SJCRH30 (cell line): Measurements from ENCODE around the gene CLVS2. TPM values are rescaled to one million over a fixed set of nuclear protein-coding genes. Genes with fewer than 3 reads are reported as not detected.

ENCODE experiments used
- DNase-seq, 2 experiments: peaks; one replicate each; pipeline ENCODE4 v3.0.0-alpha.2; 2015 to 2020
- H3K27ac ChIP-seq: fragments of 250-450 bp; sonication (Bioruptor Pico); 2 replicates; pipeline ENCODE4 v1.5.1; 2020; ENCODE audit warnings: mild to moderate bottlenecking, moderate library complexity
- H3K27me3 ChIP-seq: fragments of 250-450 bp; sonication (Bioruptor Pico); 2 replicates; pipeline ENCODE4 v1.5.1; 2020; ENCODE audit warnings: mild to moderate bottlenecking, moderate library complexity
- H3K36me3 ChIP-seq: fragments of 250-450 bp; sonication (Bioruptor Pico); 2 replicates; pipeline ENCODE4 v1.5.1; 2020; ENCODE audit warnings: mild to moderate bottlenecking, moderate library complexity
- H3K4me1 ChIP-seq: fragments of 250-450 bp; sonication (Bioruptor Pico); 2 replicates; pipeline ENCODE4 v1.5.1; 2020; ENCODE audit warnings: mild to moderate bottlenecking, moderate library complexity
- H3K4me3 ChIP-seq: fragments of 250-450 bp; sonication (Bioruptor Pico); 2 replicates; pipeline ENCODE4 v1.5.1; 2020; ENCODE audit warnings: mild to moderate bottlenecking, moderate library complexity
- H3K9me3 ChIP-seq: fragments of 250-450 bp; sonication (Bioruptor Pico); replicated peaks from 2 replicates; pipeline ENCODE4 v1.5.1; 2020; ENCODE audit warnings: mild to moderate bottlenecking, moderate library complexity
- total RNA-seq: library from RNA; depleted of rRNA; stranded (reverse); fragments of >200 nt; shearing (Covaris generic); gene quantifications from 2 replicates; pipeline ENCODE4 v1.2.3, GENCODE V29; 2014

Gene CLVS2
- total RNA-seq, 1 experiment from 2014 or later: not detected

DNA sequence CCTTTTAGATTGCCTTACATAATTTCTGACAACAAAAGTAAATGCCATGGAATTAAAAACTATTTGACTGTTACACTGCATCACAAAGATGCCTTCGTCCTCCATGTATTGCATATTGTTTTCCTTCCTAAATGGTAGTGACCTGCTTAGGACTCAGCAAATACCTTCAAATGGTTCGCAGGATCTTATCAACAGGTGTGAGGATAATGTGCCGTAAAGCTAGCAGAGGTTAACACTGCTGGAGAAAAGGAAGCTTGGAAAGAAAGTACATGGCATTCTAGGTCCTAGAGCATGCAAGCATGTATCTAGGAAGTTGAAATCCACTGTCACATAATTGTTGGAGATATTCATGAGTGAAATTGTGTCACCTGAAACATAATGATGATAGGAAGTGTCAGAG lies 5.5 kb downstream of the CLVS2 start:
- Histone ChIP-seq H3K4me1 (no peaks in the 10 kb centered on the region), H3K27ac (no peak overlapping the region), H3K9me3 (no peaks in the 10 kb centered on the region), H3K27me3 (no peaks in the 10 kb centered on the region), H3K4me3 (no peak overlapping the region), H3K36me3 (no peaks in the 10 kb centered on the region)
- no peak for DNase-seq

DNA sequence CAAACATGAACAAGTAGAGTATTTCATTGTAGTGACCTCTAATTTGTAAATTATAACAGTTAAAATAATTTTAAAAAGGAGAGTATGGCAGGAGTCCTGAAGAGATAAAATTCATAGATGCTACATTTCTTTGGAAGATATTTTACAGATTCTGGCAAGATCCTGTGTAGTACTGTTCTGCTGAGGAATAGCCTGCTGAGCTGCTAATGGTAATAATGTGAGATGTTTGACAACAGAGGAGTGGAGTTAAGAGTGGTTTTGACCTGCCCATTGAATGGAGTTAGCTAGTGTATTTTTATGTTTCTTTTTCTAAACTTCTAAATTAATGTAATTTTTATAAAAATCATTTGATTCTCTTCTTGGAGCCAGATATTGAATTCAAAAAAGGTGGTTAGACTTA lies 11.8 kb downstream of the CLVS2 start:
- H3K27me3 ChIP-seq: no peaks in the 10 kb centered on the region
- DNase-seq: no peak
- H3K27ac ChIP-seq: no peak overlapping the region
- no peak overlapping the region for H3K4me3 ChIP-seq
- no peaks in the 10 kb centered on the region for H3K36me3 ChIP-seq
- H3K4me1 ChIP-seq: no peaks in the 10 kb centered on the region
- H3K9me3 ChIP-seq: no peaks in the 10 kb centered on the region

DNA sequence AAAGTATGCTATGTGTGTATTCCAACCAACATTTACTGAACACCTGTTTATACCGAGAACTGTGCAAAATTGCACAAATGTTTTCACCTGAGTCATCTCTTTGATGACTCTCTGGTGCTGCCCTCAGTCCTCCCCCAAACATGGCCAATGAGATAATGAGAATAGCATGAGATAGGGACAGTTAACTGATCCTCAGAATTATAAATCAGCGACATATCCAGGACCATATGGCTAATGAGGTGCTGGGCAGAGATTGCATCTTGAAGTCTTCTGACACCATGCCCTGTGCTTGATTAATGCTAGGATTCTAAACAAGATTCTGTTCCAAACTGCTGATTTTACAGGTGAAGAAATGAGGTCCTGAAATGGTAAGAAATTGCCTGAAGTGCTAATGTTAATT lies 13.0 kb downstream of the CLVS2 start:
- Histone ChIP-seq H3K4me3 (no peak overlapping the region), H3K4me1 (no peaks in the 10 kb centered on the region), H3K36me3 (no peaks in the 10 kb centered on the region), H3K9me3 (no peaks in the 10 kb centered on the region), H3K27ac (no peak overlapping the region), H3K27me3 (no peaks in the 10 kb centered on the region)
- no peak for DNase-seq

DNA sequence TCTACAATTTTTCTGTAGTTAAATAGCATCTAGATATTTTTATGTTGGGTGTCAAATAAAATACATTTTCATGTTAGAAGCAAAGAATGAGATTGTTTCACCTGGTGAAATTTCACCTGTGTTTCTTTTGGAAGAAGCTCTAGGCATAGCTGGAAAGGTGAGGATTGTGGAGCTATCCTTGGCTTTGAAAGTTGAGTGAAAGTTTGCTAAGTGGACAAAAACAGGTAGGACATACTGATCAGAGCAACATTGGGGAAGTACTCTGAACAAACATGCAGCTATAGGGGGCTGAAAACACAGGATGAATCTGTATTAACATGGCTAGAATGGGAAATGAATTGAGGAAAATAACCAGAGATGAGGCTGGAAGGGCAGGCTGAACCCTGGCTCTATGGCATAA lies 18.8 kb downstream of the CLVS2 start:
- Histone ChIP-seq H3K27me3 (no peaks in the 10 kb centered on the region), H3K4me3 (no peak overlapping the region), H3K4me1 (no peaks in the 10 kb centered on the region), H3K36me3 (no peaks in the 10 kb centered on the region), H3K9me3 (no peaks in the 10 kb centered on the region), H3K27ac (no peak overlapping the region)
- DNase-seq: no peak

DNA sequence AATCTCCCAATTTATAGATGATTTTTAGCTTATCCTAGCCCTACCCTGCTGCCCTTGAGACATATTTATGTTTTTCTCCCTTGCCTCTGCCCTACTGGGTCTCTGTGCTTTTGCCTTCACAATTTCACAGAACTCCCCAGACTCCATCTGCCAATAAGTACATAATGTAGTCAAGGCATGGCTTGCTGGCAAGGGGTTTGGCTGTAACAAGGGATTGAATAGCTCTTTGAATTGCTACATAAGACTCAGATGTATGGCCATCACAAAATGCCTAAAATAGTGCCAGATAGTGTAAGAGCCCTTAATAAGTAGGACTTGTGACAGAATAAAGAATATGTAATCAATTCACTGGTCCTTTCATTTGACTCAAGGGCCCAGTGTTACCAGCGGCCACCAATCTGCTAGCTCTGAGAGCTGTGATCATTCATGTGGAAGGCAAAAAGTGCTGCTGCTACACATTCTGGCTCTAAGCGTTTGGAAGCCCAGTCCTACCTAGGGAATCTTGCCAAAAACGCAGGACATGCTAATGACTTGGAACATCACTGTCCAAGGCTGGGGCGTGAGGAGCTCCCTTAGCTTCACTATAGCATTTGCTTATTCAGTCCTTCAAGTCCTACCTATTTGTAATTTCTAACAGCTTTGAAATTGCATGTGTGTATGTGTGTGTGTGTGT lies 20.5 kb downstream of the CLVS2 start:
- Histone ChIP-seq H3K27me3 (no peaks in the 10 kb centered on the region), H3K4me3 (no peak overlapping the region), H3K27ac (no peak overlapping the region), H3K4me1 (no peaks in the 10 kb centered on the region), H3K9me3 (no peaks in the 10 kb centered on the region), H3K36me3 (no peaks in the 10 kb centered on the region)
- DNase-seq: no peak

DNA sequence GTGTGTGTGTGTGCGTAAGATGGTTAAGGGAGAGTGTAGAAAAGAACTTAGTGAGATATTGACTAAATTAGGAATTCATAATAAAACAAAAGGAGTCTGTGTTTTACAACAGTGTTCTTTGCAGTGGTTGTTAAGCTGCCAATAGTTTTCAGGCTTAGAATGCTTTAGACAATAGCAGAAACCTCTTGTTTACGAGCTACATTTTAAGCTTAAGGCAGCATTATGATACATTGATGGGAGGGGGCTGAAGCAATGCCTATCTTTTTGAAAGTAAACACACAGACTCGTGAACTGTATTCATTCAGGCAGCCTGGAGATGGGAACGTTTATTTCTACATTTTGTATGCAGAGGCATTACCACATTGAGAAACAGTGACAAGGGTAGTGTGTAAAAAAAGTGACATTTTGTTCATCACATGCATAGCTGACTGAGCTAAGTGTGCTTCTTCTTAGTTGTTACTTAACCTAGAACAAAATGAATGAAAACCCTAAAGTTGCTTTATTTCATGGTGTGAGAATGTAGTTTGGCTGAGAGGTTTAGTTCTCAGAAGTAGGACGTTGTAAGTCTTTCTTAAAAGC lies 21.2 kb downstream of the CLVS2 start:
- no peak overlapping the region for H3K4me3 ChIP-seq
- no peaks in the 10 kb centered on the region for H3K9me3 ChIP-seq
- no peaks in the 10 kb centered on the region for H3K4me1 ChIP-seq
- H3K27me3 ChIP-seq: no peaks in the 10 kb centered on the region
- H3K36me3 ChIP-seq: no peaks in the 10 kb centered on the region
- no peak for DNase-seq
- H3K27ac ChIP-seq: no peak overlapping the region

DNA sequence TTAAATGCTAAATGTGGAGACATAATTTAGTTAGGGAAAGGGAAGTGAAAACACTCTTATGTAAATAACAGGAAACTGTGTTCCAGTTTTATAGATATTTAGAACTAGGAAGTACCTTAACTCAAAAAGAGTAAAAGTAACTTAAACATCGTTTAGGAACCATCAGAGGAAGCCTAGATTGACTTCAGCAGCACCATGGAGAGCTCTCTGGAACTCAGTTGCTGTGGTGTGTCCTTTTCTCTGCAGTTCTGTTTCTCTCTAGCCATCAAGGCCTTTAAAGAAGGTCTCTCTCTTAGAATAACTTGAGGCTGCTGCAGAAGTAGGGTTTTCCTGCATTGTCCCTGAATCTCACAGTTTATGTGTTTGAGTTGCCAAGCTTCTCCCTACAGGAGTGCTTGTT lies 26.9 kb downstream of the CLVS2 start:
- H3K27ac ChIP-seq: no peak overlapping the region
- no peaks in the 10 kb centered on the region for H3K36me3 ChIP-seq
- no peak overlapping the region for H3K4me3 ChIP-seq
- H3K9me3 ChIP-seq: no peaks in the 10 kb centered on the region
- H3K27me3 ChIP-seq: no peaks in the 10 kb centered on the region
- peak; percentile 7 to 46 for DNase-seq
- H3K4me1 ChIP-seq: no peaks in the 10 kb centered on the region

DNA sequence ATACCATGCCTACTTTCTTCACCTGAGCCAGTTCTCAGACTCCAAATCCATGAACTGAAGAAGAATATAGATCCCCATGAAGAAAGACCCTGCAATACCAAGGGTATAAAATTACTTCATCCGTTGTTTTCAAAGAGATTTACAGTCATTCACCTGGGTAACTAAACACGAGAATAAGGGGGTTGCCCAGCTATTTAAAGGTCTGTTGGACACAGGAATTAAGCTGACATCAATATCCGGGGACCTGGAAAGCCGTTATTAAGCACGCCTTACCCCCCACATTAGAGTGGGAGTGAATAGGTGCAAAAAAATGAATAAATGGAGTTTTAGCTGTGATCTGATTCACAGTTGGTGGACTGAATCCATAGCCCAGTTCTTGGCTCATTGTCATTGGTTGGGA lies 28.9 kb downstream of the CLVS2 start:
- Histone ChIP-seq H3K36me3 (no peaks in the 10 kb centered on the region), H3K27me3 (no peaks in the 10 kb centered on the region), H3K4me3 (no peak overlapping the region), H3K4me1 (no peaks in the 10 kb centered on the region), H3K9me3 (no peaks in the 10 kb centered on the region), H3K27ac (no peak overlapping the region)
- DNase-seq: no peak

DNA sequence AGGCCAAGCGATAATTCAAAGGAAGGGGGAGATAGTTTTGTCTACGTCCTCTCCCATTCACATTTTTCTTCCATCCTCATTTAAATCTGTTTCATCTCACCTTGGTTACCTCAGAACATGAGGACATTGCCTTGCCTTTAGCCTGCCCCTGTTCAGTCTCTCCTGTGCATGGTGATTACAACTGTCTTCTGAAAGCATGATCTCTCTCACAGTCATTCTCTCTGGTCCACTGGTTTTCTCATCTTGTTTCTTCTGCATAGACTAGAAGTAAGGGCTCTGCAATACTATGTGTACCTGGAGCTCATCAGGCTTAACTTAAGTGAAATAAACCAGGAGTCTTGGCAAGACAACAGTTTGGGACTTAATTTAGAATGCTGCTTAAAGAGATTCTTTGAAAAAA lies 31.4 kb downstream of the CLVS2 start:
- Histone ChIP-seq H3K27me3 (no peaks in the 10 kb centered on the region), H3K27ac (no peak overlapping the region)
- DNase-seq: no peak

DNA sequence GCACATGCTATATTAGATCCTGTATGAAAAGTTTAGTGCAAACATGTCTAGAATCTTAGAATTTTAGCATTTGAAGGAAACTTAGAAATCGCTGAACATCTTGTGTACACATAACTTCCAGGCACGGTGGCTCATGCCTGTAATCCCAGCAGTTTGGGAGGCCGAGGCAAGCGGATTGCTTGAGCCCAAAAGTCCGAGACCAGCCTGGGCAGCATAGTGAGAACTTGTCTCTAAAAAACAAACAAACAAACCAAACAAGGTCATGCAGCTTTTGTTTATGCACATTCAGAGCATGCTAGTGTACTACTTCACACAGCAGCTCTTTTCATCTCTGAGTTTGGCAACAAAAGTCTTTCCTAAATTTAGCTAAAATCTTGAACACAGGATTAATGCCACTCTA lies 32.2 kb downstream of the CLVS2 start:
- H3K27ac ChIP-seq: no peak overlapping the region
- H3K4me1 ChIP-seq: no peaks in the 10 kb centered on the region
- no peaks in the 10 kb centered on the region for H3K27me3 ChIP-seq
- H3K9me3 ChIP-seq: no peaks in the 10 kb centered on the region
- DNase-seq: no peak
- H3K4me3 ChIP-seq: no peak overlapping the region
- H3K36me3 ChIP-seq: no peaks in the 10 kb centered on the region

More for the DNA sequence above, 31.4 kb downstream of the CLVS2 start:
- no peaks in the 10 kb centered on the region for H3K4me1 ChIP-seq
- H3K4me3 ChIP-seq: no peak overlapping the region
- no peaks in the 10 kb centered on the region for H3K36me3 ChIP-seq
- no peaks in the 10 kb centered on the region for H3K9me3 ChIP-seq

DNA sequence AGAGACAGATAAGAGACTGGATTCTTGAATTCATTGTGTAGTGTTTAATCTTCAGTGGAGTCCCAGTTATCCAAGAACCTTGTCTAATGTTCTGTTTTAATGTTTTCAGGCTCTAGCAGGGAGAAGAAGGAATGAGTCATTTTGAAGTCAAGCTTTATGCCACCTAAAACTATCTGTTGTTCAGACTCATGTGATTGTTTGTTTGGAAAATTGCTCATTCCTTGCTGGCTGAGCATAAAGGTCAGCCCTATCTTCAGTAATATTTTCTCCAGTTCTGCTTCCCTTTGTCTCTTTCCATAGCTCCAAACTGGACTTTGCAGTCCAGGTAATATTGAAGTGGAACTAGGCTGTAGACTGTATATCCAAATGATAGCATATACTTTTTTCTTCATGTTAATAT lies 34.2 kb downstream of the CLVS2 start:
- no peak overlapping the region for H3K27ac ChIP-seq
- no peaks in the 10 kb centered on the region for H3K4me1 ChIP-seq
- no peaks in the 10 kb centered on the region for H3K27me3 ChIP-seq
- H3K9me3 ChIP-seq: no peaks in the 10 kb centered on the region
- no peak overlapping the region for H3K4me3 ChIP-seq
- H3K36me3 ChIP-seq: no peaks in the 10 kb centered on the region
- DNase-seq: no peak

DNA sequence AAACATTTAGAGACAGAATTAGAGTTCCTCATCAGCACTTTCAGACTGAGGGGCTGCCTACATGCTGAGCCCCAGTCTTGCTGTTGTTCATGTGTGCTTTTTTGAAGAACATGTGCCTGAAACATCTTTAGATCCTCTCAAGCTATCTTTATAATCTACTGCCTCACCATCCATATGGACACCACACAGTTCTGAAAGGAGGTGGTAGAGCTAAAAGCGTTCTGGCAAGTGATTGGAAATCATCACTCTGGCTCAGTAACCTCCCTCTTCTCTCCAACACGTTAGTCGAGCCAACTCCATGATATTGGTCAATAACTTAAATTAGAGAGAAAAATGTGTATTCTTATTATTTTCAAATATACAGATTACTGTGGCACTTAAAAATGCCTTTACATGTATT lies 40.6 kb downstream of the CLVS2 start:
- DNase-seq: no peak
- no peaks in the 10 kb centered on the region for H3K9me3 ChIP-seq
- H3K27me3 ChIP-seq: no peaks in the 10 kb centered on the region
- no peak overlapping the region for H3K27ac ChIP-seq
- no peaks in the 10 kb centered on the region for H3K36me3 ChIP-seq
- no peaks in the 10 kb centered on the region for H3K4me1 ChIP-seq
- no peak overlapping the region for H3K4me3 ChIP-seq

DNA sequence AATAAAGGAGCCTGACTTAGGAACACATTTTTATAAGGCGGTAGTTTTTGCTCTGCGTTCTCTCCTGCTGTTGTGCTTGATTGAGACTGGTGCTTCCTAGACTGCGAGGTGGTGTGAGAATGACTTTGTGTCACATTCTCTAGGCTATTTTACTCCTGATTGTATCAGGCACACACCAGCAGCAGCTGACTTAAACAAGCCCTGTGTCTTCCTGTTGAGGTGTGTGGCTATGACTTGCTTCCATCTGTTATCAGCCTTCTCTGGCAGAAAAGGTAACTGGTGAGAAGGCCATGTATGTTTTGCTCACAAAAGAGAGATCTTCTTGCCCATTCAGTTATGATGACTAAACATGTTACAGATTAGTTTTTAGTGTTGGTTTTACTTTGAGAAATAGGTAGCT lies 43.4 kb downstream of the CLVS2 start:
- Histone ChIP-seq H3K4me3 (no peak overlapping the region), H3K9me3 (no peaks in the 10 kb centered on the region), H3K27ac (no peak overlapping the region), H3K27me3 (no peaks in the 10 kb centered on the region), H3K36me3 (no peaks in the 10 kb centered on the region), H3K4me1 (no peaks in the 10 kb centered on the region)
- DNase-seq: no peak

DNA sequence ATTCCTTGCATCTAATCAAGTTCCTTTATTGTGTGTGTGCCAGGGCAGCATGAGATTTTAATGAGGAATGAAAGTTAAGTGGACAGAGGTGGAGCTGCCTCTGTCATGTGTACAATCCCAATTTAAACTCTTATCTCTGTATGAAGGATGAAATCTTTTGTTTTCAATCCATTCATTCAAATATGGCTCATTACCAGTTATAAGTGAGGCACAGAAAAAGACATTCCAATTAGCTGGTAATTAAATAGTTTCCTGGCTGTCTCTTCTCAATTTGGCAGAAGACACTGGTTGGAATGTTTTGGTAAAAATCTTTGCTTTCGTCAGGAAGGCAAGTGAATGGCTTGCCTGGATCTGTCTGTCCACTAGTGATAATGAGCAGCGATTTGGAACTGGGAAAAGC lies 46.4 kb downstream of the CLVS2 start:
- H3K9me3 ChIP-seq: no peaks in the 10 kb centered on the region
- H3K4me1 ChIP-seq: no peaks in the 10 kb centered on the region
- H3K36me3 ChIP-seq: no peaks in the 10 kb centered on the region
- no peak for DNase-seq
- no peak overlapping the region for H3K4me3 ChIP-seq
- H3K27ac ChIP-seq: no peak overlapping the region
- no peaks in the 10 kb centered on the region for H3K27me3 ChIP-seq

DNA sequence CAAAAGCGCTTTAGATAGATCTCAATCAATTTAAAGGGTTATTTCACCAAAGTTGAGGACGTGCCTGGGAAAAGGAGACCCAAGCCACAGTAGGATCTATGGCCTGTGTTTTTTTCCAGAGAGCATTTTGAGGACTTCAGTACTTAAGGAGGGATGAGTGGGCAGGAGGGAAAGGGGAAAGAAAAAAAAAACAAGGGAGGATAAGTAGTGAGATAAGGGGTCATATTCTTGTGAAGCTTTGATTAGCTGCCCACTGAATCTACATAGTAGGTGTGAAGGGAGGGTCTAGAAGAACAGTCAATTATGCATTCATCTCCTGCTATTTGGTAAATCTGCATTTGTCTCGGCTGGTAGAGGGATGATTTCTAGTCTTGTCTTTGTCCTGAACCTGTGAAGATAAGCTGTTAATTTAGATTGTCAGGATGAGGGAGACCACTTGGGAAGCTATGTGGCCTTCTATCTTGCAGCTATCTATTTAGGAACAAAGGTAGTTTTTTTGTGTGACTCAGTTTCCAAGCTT lies 48.4 kb downstream of the CLVS2 start:
- H3K36me3 ChIP-seq: no peaks in the 10 kb centered on the region
- no peaks in the 10 kb centered on the region for H3K4me1 ChIP-seq
- H3K4me3 ChIP-seq: no peak overlapping the region
- no peaks in the 10 kb centered on the region for H3K9me3 ChIP-seq
- no peak overlapping the region for H3K27ac ChIP-seq
- no peaks in the 10 kb centered on the region for H3K27me3 ChIP-seq
- no peak for DNase-seq

DNA sequence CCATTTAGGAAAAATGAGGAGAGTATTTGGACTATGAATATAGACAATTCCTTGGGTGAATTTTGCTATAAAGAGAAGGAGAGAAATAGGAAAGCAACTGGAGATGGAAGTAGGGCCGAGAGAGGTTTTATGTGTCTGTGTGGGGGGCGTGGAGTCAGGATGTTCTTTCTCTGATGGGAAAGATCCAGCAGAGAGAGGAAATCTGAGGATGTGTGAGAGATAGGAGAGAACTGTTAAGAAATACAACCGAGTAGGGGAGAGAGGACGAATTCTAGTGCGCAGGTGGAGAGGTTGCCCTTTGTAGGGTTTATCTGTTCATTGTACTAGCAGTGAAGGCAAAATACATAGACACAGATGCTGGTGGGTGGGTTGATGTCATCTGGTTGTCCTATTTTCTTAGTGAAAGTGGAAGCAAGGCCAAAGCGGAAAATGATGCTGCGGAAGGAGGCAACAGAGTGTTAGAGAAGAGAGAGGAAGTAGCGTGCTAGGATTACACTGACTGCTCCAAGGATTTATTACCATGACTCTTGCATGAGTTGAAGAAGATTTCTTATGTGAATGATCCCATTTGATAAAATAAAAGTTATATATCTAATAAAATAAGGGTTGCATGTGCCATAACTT lies 57.7 kb downstream of the CLVS2 start:
- no peak overlapping the region for H3K27ac ChIP-seq
- H3K36me3 ChIP-seq: no peaks in the 10 kb centered on the region
- no peak overlapping the region for H3K4me3 ChIP-seq

More for the DNA sequence above, 57.7 kb downstream of the CLVS2 start:
- no peaks in the 10 kb centered on the region for H3K4me1 ChIP-seq
- no peaks in the 10 kb centered on the region for H3K27me3 ChIP-seq
- no peak for DNase-seq
- H3K9me3 ChIP-seq: no peaks in the 10 kb centered on the region
